ENCODE measurements around the gene CEP104. TPM values are rescaled to one million over a fixed set of nuclear protein-coding genes. Genes with fewer than 3 reads are reported as not detected.

The CEP104 gene
- total RNA-seq, 1 experiment from 2014 or later = 34.5 TPM

DNA sequence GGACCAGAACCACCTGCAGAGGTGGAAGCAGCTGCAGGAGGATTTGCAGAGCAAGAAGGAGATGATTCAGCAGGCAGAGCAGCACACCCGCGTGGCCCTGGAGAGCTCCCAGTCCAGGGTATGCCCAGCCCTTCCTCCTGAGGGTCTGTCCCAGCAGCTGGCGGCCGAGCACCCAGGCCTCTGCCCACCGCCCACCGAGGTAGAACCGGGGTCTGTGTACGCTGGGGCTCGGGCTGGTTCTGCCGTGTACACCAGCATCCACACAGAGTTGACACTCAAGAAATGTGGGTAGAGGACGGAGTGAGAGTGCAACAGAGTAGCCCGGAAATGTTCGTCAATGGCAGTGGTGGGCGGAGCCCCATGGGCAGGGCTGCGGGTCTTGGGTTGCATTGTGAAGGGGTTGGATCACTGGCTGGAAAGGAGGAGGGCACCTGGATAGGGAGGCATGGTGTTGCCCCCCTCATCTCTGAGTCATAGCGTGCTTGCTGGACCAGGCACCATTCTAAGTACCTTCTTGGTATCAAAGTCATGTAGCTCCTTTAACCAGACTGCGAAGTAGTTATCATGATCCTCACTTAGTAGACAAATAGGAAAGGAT lies 89.6 kb downstream of the CEP104 start:
- no CpG with 5 or more reads among the region's 17 CpGs for WGBS (ENCODE audit: extremely low coverage, insufficient read length, low lambda C conversion rate)
- Histone ChIP-seq H3K79me1 (ENCODE audit: insufficient read depth, low read depth, low read length, poor library complexity, severe bottlenecking) (no peaks in the 10 kb centered on the region), H4K91ac (ENCODE audit: insufficient read length, low read depth, low read length) (no peak overlapping the region), H2BK120ac (ENCODE audit: low read depth, low read length, poor library complexity, severe bottlenecking) (no peak overlapping the region), H2BK5ac (ENCODE audit: insufficient read length, low read length) (no peak overlapping the region), H2BK15ac (ENCODE audit: low read depth, low read length) (no peak overlapping the region), H3K4me2 (ENCODE audit: insufficient read depth, insufficient read length, low read length) (no peak overlapping the region), H3K4ac (ENCODE audit: low read depth, low read length) (no peak overlapping the region), H3K79me2 (ENCODE audit: insufficient read depth, low read length) (no peaks in the 10 kb centered on the region), H4K5ac (ENCODE audit: insufficient read length, low read depth, low read length) (no peak overlapping the region), H2BK12ac (ENCODE audit: insufficient read length, low read depth, low read length) (no peak overlapping the region), H3K23me2 (ENCODE audit: insufficient read length, low read depth, low read length, poor library complexity, severe bottlenecking) (peaks cover 7% of the 10 kb centered on the region), H3K56ac (ENCODE audit: insufficient read length, low read depth, low read length) (no peak overlapping the region), H2BK20ac (ENCODE audit: low read depth, low read length, poor library complexity, severe bottlenecking) (no peak overlapping the region), H3K4me1 (ENCODE audit: insufficient read depth, low read length) (no peaks in the 10 kb centered on the region; the same call in 1 of the 2 replicates), H3K9ac (ENCODE audit: extremely low read depth, insufficient read length, low read length) (no peak overlapping the region), H3K27me3 (ENCODE audit: insufficient read depth, low read length) (no peaks in the 10 kb centered on the region), H4K8ac (replicated peaks; ENCODE audit: insufficient read length, low read depth, low read length) (no peak overlapping the region), H3K9me3 (ENCODE audit: control insufficient read depth, low read depth, low read length) (no peaks in the 10 kb centered on the region), H4K20me1 (ENCODE audit: control insufficient read depth, insufficient read depth, insufficient read length) (no peaks in the 10 kb centered on the region), H3K27ac (ENCODE audit: insufficient read length, low read depth, low read length) (no peak overlapping the region), H3K23ac (ENCODE audit: insufficient read length, low read depth, low read length) (no peak overlapping the region), H2AK5ac (ENCODE audit: insufficient read length, low read length) (no peak overlapping the region), H3K14ac (ENCODE audit: insufficient read depth, low read length) (no peak overlapping the region), H3K18ac (ENCODE audit: insufficient read length, low read depth, low read length) (no peak overlapping the region), H3T11ph (ENCODE audit: low read length) (no peak overlapping the region), H2AFZ (ENCODE audit: low read length) (no peak overlapping the region)
- peaks cover 16 to 35% of the 10 kb centered on the region in 2 experiments for H3K9me3 Mint-ChIP-seq
- DNase-seq = no peak
- H3K27ac Mint-ChIP-seq = peak overlapping the region in 1 of 3 experiments; percentile 54; a peak in 1 of 7 replicates
- H3K4me3 Mint-ChIP-seq = no peak overlapping the region
- peaks cover 47% of the 10 kb centered on the region for H3K27me3 Mint-ChIP-seq (ENCODE audit: low read depth)
- peaks cover 2 to 24% (median 11%) of the 10 kb centered on the region in 3 experiments; a peak in 6 of 7 replicates for H3K36me3 Mint-ChIP-seq (ENCODE audit: insufficient read depth in 1 of 3, low read depth in 3 of 3)
- peaks cover 9 to 11% of the 10 kb centered on the region in 2 experiments; a peak in 3 of 4 replicates for H3K4me1 Mint-ChIP-seq
- TF ChIP-seq, protein P1, sequence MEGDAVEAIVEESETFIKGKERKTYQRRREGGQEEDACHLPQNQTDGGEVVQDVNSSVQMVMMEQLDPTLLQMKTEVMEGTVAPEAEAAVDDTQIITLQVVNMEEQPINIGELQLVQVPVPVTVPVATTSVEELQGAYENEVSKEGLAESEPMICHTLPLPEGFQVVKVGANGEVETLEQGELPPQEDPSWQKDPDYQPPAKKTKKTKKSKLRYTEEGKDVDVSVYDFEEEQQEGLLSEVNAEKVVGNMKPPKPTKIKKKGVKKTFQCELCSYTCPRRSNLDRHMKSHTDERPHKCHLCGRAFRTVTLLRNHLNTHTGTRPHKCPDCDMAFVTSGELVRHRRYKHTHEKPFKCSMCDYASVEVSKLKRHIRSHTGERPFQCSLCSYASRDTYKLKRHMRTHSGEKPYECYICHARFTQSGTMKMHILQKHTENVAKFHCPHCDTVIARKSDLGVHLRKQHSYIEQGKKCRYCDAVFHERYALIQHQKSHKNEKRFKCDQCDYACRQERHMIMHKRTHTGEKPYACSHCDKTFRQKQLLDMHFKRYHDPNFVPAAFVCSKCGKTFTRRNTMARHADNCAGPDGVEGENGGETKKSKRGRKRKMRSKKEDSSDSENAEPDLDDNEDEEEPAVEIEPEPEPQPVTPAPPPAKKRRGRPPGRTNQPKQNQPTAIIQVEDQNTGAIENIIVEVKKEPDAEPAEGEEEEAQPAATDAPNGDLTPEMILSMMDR (conservative IDR thresholded peaks at IDR 0.05) = no peak

Data from H9 (cell line).